HEK293 (cell line): ENCODE measurements around the gene TNFSF4.

ENCODE experiments used
- BCL11A ChIP-seq: fragments of 450-650 bp; formaldehyde crosslinking; IDR thresholded peaks from 2 replicates; pipeline ENCODE4 v1.5.1; 2016; ENCODE audit warnings: low read depth, missing biosample characterization, missing genetic modification characterization
- FEZF1 ChIP-seq: fragments of 450-650 bp; formaldehyde crosslinking; IDR thresholded peaks from 2 replicates; pipeline ENCODE4 v1.5.1; 2016; ENCODE audit warnings: missing biosample characterization, missing genetic modification characterization
- GFI1B ChIP-seq: fragments of 450-650 bp; formaldehyde crosslinking; IDR thresholded peaks from 2 replicates; pipeline ENCODE4 v1.5.1; 2016; ENCODE audit warnings: missing biosample characterization, missing genetic modification characterization
- PRDM1 ChIP-seq: fragments of 450-650 bp; formaldehyde crosslinking; IDR thresholded peaks from 2 replicates; pipeline ENCODE4; 2016; ENCODE audit warnings: missing biosample characterization, missing genetic modification characterization
- PRDM10 ChIP-seq: fragments of 450-650 bp; formaldehyde crosslinking; IDR thresholded peaks from 2 replicates; pipeline ENCODE4 v1.5.1; 2016; ENCODE audit warnings: missing biosample characterization, missing genetic modification characterization
- RBAK ChIP-seq: fragments of 450-650 bp; formaldehyde crosslinking; IDR thresholded peaks from 2 replicates; pipeline ENCODE4 v1.5.1; 2016; ENCODE audit warnings: missing biosample characterization, missing genetic modification characterization
- SETDB1 ChIP-seq: IDR thresholded peaks from one replicate; pipeline ENCODE4 v1.6.1; 2017; ENCODE audit warnings: mild to moderate bottlenecking, low read length, moderate library complexity, mixed read lengths; ENCODE audit not compliant: insufficient read length
- SP2 ChIP-seq: fragments of 450-650 bp; formaldehyde crosslinking; IDR thresholded peaks from 2 replicates; pipeline ENCODE4 v1.5.1; 2016; ENCODE audit warnings: missing biosample characterization, missing genetic modification characterization
- YY1 ChIP-seq: fragments of 450-650 bp; formaldehyde crosslinking; IDR thresholded peaks from 2 replicates; pipeline ENCODE4 v1.5.1; 2018; ENCODE audit warnings: missing biosample characterization, missing genetic modification characterization
- ZFHX2 ChIP-seq: fragments of 450-650 bp; formaldehyde crosslinking; conservative IDR thresholded peaks from 2 replicates; pipeline ENCODE4 v1.5.1; 2016; ENCODE audit warnings: missing biosample characterization, missing genetic modification characterization
- ZNF133 ChIP-seq: fragments of 450-650 bp; formaldehyde crosslinking; IDR thresholded peaks from 2 replicates; pipeline ENCODE4 v1.5.1; 2016; ENCODE audit warnings: missing biosample characterization, missing genetic modification characterization
- ZNF2 ChIP-seq: fragments of 450-650 bp; formaldehyde crosslinking; IDR thresholded peaks from 2 replicates; pipeline ENCODE4 v1.5.1; 2016; ENCODE audit warnings: missing biosample characterization, missing genetic modification characterization
- ZNF23 ChIP-seq: fragments of 450-650 bp; formaldehyde crosslinking; IDR thresholded peaks from 2 replicates; pipeline ENCODE4 v1.5.1; 2016; ENCODE audit warnings: missing biosample characterization, missing genetic modification characterization, borderline replicate concordance
- ZNF239 ChIP-seq: fragments of 450-650 bp; formaldehyde crosslinking; IDR thresholded peaks from 2 replicates; pipeline ENCODE4 v1.5.1; 2016; ENCODE audit warnings: missing biosample characterization, missing genetic modification characterization
- ZNF394 ChIP-seq: fragments of 450-650 bp; formaldehyde crosslinking; IDR thresholded peaks from 2 replicates; pipeline ENCODE4 v1.5.1; 2016; ENCODE audit warnings: missing biosample characterization, missing genetic modification characterization, mild to moderate bottlenecking, moderate library complexity, borderline replicate concordance
- ZNF514 ChIP-seq: fragments of 450-650 bp; formaldehyde crosslinking; IDR thresholded peaks from 2 replicates; pipeline ENCODE4 v1.5.1; 2016; ENCODE audit warnings: missing biosample characterization, missing genetic modification characterization
- ZNF548 ChIP-seq: fragments of 450-650 bp; formaldehyde crosslinking; IDR thresholded peaks from 2 replicates; pipeline ENCODE4 v1.5.1; 2016; ENCODE audit warnings: missing biosample characterization, missing genetic modification characterization
- ZNF549 ChIP-seq: fragments of 450-650 bp; IDR thresholded peaks from 2 replicates; pipeline ENCODE4 v1.5.1; 2018; ENCODE audit warnings: missing biosample characterization, missing genetic modification characterization, mild to moderate bottlenecking, inconsistent platforms, moderate library complexity
- ZNF645 ChIP-seq: fragments of 450-650 bp; formaldehyde crosslinking; IDR thresholded peaks from 2 replicates; pipeline ENCODE4; 2016; ENCODE audit warnings: missing biosample characterization, missing genetic modification characterization
- ZNF658 ChIP-seq: fragments of 450-650 bp; formaldehyde crosslinking; IDR thresholded peaks from 2 replicates; pipeline ENCODE4; 2016; ENCODE audit warnings: missing biosample characterization, missing genetic modification characterization
- ZNF707 ChIP-seq: fragments of 450-650 bp; formaldehyde crosslinking; IDR thresholded peaks from 2 replicates; pipeline ENCODE4 v1.5.1; 2016; ENCODE audit warnings: missing biosample characterization, missing genetic modification characterization
- ZNF792 ChIP-seq: fragments of 450-650 bp; formaldehyde crosslinking; IDR thresholded peaks from 2 replicates; pipeline ENCODE4 v1.5.1; 2016; ENCODE audit warnings: missing biosample characterization, missing genetic modification characterization
- ZSCAN16 ChIP-seq: fragments of 450-650 bp; formaldehyde crosslinking; IDR thresholded peaks from 2 replicates; pipeline ENCODE4 v1.5.1; 2016; ENCODE audit warnings: missing biosample characterization, missing genetic modification characterization
- ZSCAN30 ChIP-seq: fragments of 450-650 bp; IDR thresholded peaks from 2 replicates; pipeline ENCODE4 v1.5.1; 2018; ENCODE audit warnings: missing biosample characterization, mild to moderate bottlenecking, missing genetic modification characterization, moderate library complexity
- TF ChIP-seq, protein P1 (sequence below): fragments of 450-650 bp; formaldehyde crosslinking; IDR thresholded peaks from 2 replicates; pipeline ENCODE4 v1.5.1; 2016; ENCODE audit warnings: missing biosample characterization, missing genetic modification characterization, low read depth
- TF ChIP-seq, protein P2 (sequence below): fragments of 450-650 bp; formaldehyde crosslinking; IDR thresholded peaks from 2 replicates; pipeline ENCODE4 v1.5.1; 2017; ENCODE audit warnings: missing biosample characterization, missing genetic modification characterization
- TF ChIP-seq, protein P3 (sequence below): fragments of 450-650 bp; formaldehyde crosslinking; conservative IDR thresholded peaks from 2 replicates; pipeline ENCODE4 v1.5.1; 2016; ENCODE audit warnings: low read depth, missing biosample characterization, missing genetic modification characterization

The TNFSF4 gene

GRCh38 chr1:173190101-173190936, 16.8 kb downstream of the TNFSF4 start (continued):
- peak; percentile 41 for TF ChIP-seq PRDM10 (tag by site-specific recombination)
- no peak for TF ChIP-seq ZNF133 (tag by site-specific recombination)
- TF ChIP-seq RBAK: no peak
- no peak for TF ChIP-seq ZNF645
- TF ChIP-seq PRDM1 (tag by site-specific recombination): no peak
- TF ChIP-seq ZFHX2 (tag by site-specific recombination): no peak
- TF ChIP-seq ZNF792 (tag by site-specific recombination): no peak
- TF ChIP-seq ZNF549 (tag by site-specific recombination): no peak
- TF ChIP-seq ZNF658 (tag by site-specific recombination): no peak
- 0 out of 2 replicates have a peak, but pooled peaks have one; percentile 25 for TF ChIP-seq ZSCAN30 (tag by site-specific recombination)
- no peak for TF ChIP-seq SETDB1
- no peak for TF ChIP-seq BCL11A (tag by site-specific recombination)
- TF ChIP-seq, protein P1, sequence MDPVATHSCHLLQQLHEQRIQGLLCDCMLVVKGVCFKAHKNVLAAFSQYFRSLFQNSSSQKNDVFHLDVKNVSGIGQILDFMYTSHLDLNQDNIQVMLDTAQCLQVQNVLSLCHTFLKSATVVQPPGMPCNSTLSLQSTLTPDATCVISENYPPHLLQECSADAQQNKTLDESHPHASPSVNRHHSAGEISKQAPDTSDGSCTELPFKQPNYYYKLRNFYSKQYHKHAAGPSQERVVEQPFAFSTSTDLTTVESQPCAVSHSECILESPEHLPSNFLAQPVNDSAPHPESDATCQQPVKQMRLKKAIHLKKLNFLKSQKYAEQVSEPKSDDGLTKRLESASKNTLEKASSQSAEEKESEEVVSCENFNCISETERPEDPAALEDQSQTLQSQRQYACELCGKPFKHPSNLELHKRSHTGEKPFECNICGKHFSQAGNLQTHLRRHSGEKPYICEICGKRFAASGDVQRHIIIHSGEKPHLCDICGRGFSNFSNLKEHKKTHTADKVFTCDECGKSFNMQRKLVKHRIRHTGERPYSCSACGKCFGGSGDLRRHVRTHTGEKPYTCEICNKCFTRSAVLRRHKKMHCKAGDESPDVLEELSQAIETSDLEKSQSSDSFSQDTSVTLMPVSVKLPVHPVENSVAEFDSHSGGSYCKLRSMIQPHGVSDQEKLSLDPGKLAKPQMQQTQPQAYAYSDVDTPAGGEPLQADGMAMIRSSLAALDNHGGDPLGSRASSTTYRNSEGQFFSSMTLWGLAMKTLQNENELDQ (tag by site-specific recombination): no peak
- no peak for TF ChIP-seq ZNF707 (tag by site-specific recombination)
- no peak for TF ChIP-seq ZNF2 (tag by site-specific recombination)
- no peak for TF ChIP-seq ZNF23 (tag by site-specific recombination)
- no peak for TF ChIP-seq ZSCAN16
- TF ChIP-seq GFI1B (tag by site-specific recombination): no peak
- TF ChIP-seq ZNF548 (tag by site-specific recombination): no peak
- no peak for TF ChIP-seq YY1 (tag by site-specific recombination)
- no peak for TF ChIP-seq ZNF239 (tag by site-specific recombination)
- TF ChIP-seq SP2 (tag by site-specific recombination): 0 out of 2 replicates have a peak, but pooled peaks have one; percentile 22
- TF ChIP-seq ZNF514 (tag by site-specific recombination): no peak
- peak; percentile 81 for TF ChIP-seq ZNF394 (tag by site-specific recombination)
- TF ChIP-seq, protein P2, sequence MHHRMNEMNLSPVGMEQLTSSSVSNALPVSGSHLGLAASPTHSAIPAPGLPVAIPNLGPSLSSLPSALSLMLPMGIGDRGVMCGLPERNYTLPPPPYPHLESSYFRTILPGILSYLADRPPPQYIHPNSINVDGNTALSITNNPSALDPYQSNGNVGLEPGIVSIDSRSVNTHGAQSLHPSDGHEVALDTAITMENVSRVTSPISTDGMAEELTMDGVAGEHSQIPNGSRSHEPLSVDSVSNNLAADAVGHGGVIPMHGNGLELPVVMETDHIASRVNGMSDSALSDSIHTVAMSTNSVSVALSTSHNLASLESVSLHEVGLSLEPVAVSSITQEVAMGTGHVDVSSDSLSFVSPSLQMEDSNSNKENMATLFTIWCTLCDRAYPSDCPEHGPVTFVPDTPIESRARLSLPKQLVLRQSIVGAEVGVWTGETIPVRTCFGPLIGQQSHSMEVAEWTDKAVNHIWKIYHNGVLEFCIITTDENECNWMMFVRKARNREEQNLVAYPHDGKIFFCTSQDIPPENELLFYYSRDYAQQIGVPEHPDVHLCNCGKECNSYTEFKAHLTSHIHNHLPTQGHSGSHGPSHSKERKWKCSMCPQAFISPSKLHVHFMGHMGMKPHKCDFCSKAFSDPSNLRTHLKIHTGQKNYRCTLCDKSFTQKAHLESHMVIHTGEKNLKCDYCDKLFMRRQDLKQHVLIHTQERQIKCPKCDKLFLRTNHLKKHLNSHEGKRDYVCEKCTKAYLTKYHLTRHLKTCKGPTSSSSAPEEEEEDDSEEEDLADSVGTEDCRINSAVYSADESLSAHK (tag by site-specific recombination): no peak
- TF ChIP-seq, protein P3, sequence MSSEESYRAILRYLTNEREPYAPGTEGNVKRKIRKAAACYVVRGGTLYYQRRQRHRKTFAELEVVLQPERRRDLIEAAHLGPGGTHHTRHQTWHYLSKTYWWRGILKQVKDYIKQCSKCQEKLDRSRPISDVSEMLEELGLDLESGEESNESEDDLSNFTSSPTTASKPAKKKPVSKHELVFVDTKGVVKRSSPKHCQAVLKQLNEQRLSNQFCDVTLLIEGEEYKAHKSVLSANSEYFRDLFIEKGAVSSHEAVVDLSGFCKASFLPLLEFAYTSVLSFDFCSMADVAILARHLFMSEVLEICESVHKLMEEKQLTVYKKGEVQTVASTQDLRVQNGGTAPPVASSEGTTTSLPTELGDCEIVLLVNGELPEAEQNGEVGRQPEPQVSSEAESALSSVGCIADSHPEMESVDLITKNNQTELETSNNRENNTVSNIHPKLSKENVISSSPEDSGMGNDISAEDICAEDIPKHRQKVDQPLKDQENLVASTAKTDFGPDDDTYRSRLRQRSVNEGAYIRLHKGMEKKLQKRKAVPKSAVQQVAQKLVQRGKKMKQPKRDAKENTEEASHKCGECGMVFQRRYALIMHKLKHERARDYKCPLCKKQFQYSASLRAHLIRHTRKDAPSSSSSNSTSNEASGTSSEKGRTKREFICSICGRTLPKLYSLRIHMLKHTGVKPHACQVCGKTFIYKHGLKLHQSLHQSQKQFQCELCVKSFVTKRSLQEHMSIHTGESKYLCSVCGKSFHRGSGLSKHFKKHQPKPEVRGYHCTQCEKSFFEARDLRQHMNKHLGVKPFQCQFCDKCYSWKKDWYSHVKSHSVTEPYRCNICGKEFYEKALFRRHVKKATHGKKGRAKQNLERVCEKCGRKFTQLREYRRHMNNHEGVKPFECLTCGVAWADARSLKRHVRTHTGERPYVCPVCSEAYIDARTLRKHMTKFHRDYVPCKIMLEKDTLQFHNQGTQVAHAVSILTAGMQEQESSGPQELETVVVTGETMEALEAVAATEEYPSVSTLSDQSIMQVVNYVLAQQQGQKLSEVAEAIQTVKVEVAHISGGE: no peak
- TF ChIP-seq FEZF1 (tag by site-specific recombination): peak; percentile 73
